Panc1 (cell line): ENCODE measurements around the gene DTNBP1. TPM values are rescaled to one million over a fixed set of nuclear protein-coding genes. Genes with fewer than 3 reads are reported as not detected.

Experiments
- ATAC-seq: fragments of 200-7000 bp; cut with Tn5 transposase; 2 replicates; pipeline ENCODE4 v1.9.1; 2020; ENCODE audit warnings: mild to moderate bottlenecking, moderate library complexity
- BruUV-seq: library from RNA; stranded (reverse); fragments of 400-500 nt; replicated peaks from 2 replicates; lab custom pipeline; 2021; lab: Mats Ljungman, UMichigan
- CTCF ChIA-PET: fragments of 300-600 bp; sonication (Branson Sonifier 250); formaldehyde crosslinking; loops from one replicate; lab custom pipeline; 2022; ENCODE audit warnings: antibody characterized with exemption; lab: Charles Lee
- POLR2A ChIA-PET: fragments of 300-600 bp; sonication (Branson Sonifier 250); formaldehyde crosslinking; loops from one replicate; lab custom pipeline; 2022; ENCODE audit warnings: antibody characterized with exemption; lab: Charles Lee
- DNase-seq: peaks from one replicate; pipeline ENCODE4 v3.0.0-alpha.2; 2010; ENCODE audit warnings: low read depth, low spot score
- H3K27ac ChIP-seq: 2 replicates; pipeline ENCODE4 v1.5.1; 2011; ENCODE audit warnings: mild to moderate bottlenecking, low read length, inconsistent platforms
- H3K27me3 ChIP-seq: fragments of 200-500 bp; sonication (Bioruptor generic); 2 replicates; pipeline ENCODE4 v1.6.0; 2014; ENCODE audit warnings: low read length, inconsistent platforms; ENCODE audit not compliant: control insufficient read depth, insufficient read depth
- H3K36me3 ChIP-seq: fragments of 200-500 bp; sonication (Bioruptor generic); 2 replicates; pipeline ENCODE4 v1.5.1; 2014; ENCODE audit warnings: inconsistent platforms, mild to moderate bottlenecking, low read length, moderate library complexity; ENCODE audit not compliant: control insufficient read depth, insufficient read depth
- H3K4me1 ChIP-seq: 2 replicates; pipeline ENCODE4 v1.5.1; 2011; ENCODE audit warnings: inconsistent platforms, mild to moderate bottlenecking, low read length, moderate library complexity; ENCODE audit not compliant: control insufficient read depth, insufficient read depth
- H3K4me3 ChIP-seq, 2 experiments: 2 replicates each; pipeline ENCODE4 v1.5.1; 2011 to 2012; ENCODE audit warnings: low read depth in 2 of 2, low read length in 2 of 2, mild to moderate bottlenecking in 2 of 2, inconsistent platforms in 1 of 2, moderate library complexity in 1 of 2
- H3K9me3 ChIP-seq: fragments of 200-500 bp; sonication (Bioruptor generic); 2 replicates; pipeline ENCODE4 v1.5.1; 2014; ENCODE audit warnings: low read depth, mild to moderate bottlenecking, inconsistent platforms, low read length, moderate library complexity; ENCODE audit not compliant: control insufficient read depth, insufficient read depth
- POLR2AphosphoS5 ChIP-seq: IDR thresholded peaks from 2 replicates; pipeline ENCODE4 v1.6.1; 2012; ENCODE audit warnings: mild to moderate bottlenecking, low read depth, low read length, moderate library complexity
- SIN3A ChIP-seq: IDR thresholded peaks from 2 replicates; pipeline ENCODE4 v1.6.1; 2012; ENCODE audit warnings: low read depth, mild to moderate bottlenecking, low read length, moderate library complexity, borderline replicate concordance; ENCODE audit not compliant: insufficient read depth
- TCF7L2 ChIP-seq: IDR thresholded peaks from 2 replicates; pipeline ENCODE4 v1.6.1; 2011; ENCODE audit warnings: mild to moderate bottlenecking, low read depth, low read length, inconsistent platforms
- in situ Hi-C: cut with HindIII; loops from 2 replicates; pipeline ENCODE4 v1.10.0; 2016; ENCODE audit warnings: low sequenced_read_pairs, low pct_unique_long_range_greater_than_20kb
- intact Hi-C: fragments of 100-400 bp; cut with micrococcal nuclease; formaldehyde crosslinking; loops from one replicate; pipeline ENCODE4 v1.10.0; 2022; ENCODE audit not compliant: unreplicated experiment
- total RNA-seq: library from RNA; stranded (reverse); gene quantifications from one replicate; pipeline ENCODE4 v1.2.1, GENCODE V29; 2021; ENCODE audit not compliant: unreplicated experiment
- TF ChIP-seq, protein P1 (sequence below), 2 experiments: IDR thresholded peaks; 2 replicates each; pipeline ENCODE4 v1.6.1; 2011 to 2012; ENCODE audit warnings: low read depth in 2 of 2, control low read depth in 1 of 2, low read length in 1 of 2, mild to moderate bottlenecking in 1 of 2, moderate library complexity in 1 of 2; ENCODE audit not compliant: insufficient read depth in 1 of 2
- TF ChIP-seq, protein P2 (sequence below): fragments of 450-650 bp; IDR thresholded peaks from 2 replicates; pipeline ENCODE4 v1.5.1; 2017; ENCODE audit warnings: mild to moderate bottlenecking

Gene DTNBP1
- total RNA-seq, 1 experiment from 2014 or later, result 29.3 TPM

GRCh38 chr6:15550546-15551123 is 112.2 kb downstream of the DTNBP1 start:
- in situ Hi-C loops, result no loop called here
- Histone ChIP-seq H3K27ac (no peak overlapping the region), H3K4me1 (no peaks in the 10 kb centered on the region), H3K36me3 (no peaks in the 10 kb centered on the region), H3K4me3 (no peak overlapping the region), H3K27me3 (no peaks in the 10 kb centered on the region), H3K9me3 (no peaks in the 10 kb centered on the region)
- DNase-seq (no peak), ATAC-seq (no peak)
- TF ChIP-seq, protein P1, sequence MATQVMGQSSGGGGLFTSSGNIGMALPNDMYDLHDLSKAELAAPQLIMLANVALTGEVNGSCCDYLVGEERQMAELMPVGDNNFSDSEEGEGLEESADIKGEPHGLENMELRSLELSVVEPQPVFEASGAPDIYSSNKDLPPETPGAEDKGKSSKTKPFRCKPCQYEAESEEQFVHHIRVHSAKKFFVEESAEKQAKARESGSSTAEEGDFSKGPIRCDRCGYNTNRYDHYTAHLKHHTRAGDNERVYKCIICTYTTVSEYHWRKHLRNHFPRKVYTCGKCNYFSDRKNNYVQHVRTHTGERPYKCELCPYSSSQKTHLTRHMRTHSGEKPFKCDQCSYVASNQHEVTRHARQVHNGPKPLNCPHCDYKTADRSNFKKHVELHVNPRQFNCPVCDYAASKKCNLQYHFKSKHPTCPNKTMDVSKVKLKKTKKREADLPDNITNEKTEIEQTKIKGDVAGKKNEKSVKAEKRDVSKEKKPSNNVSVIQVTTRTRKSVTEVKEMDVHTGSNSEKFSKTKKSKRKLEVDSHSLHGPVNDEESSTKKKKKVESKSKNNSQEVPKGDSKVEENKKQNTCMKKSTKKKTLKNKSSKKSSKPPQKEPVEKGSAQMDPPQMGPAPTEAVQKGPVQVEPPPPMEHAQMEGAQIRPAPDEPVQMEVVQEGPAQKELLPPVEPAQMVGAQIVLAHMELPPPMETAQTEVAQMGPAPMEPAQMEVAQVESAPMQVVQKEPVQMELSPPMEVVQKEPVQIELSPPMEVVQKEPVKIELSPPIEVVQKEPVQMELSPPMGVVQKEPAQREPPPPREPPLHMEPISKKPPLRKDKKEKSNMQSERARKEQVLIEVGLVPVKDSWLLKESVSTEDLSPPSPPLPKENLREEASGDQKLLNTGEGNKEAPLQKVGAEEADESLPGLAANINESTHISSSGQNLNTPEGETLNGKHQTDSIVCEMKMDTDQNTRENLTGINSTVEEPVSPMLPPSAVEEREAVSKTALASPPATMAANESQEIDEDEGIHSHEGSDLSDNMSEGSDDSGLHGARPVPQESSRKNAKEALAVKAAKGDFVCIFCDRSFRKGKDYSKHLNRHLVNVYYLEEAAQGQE (IDR thresholded peaks at IDR 0.05; ENCODE audit: insufficient read depth in 1 of 2, low read depth in 2 of 2, low read length in 1 of 2), result no peak
- TF ChIP-seq SIN3A (no peak), POLR2AphosphoS5 (no peak), TCF7L2 (no peak)
- TF ChIP-seq, protein P2, sequence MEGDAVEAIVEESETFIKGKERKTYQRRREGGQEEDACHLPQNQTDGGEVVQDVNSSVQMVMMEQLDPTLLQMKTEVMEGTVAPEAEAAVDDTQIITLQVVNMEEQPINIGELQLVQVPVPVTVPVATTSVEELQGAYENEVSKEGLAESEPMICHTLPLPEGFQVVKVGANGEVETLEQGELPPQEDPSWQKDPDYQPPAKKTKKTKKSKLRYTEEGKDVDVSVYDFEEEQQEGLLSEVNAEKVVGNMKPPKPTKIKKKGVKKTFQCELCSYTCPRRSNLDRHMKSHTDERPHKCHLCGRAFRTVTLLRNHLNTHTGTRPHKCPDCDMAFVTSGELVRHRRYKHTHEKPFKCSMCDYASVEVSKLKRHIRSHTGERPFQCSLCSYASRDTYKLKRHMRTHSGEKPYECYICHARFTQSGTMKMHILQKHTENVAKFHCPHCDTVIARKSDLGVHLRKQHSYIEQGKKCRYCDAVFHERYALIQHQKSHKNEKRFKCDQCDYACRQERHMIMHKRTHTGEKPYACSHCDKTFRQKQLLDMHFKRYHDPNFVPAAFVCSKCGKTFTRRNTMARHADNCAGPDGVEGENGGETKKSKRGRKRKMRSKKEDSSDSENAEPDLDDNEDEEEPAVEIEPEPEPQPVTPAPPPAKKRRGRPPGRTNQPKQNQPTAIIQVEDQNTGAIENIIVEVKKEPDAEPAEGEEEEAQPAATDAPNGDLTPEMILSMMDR, result no peak
- BruUV-seq, result no TSS peak
- intact Hi-C loops, result no loop called here
- CTCF ChIA-PET, result interaction anchor here (0.5 kb wide), 1 partner anchor 1650 kb away, joined by 3 read pairs; no protein-coding TSS in a partner anchor
- POLR2A ChIA-PET, result no interaction called here

- ChIA-PET POLR2A (no interaction called here), CTCF (no interaction called here)
- Histone ChIP-seq H3K27ac (no peak overlapping the region), H3K4me1 (no peaks in the 10 kb centered on the region), H3K27me3 (no peaks in the 10 kb centered on the region), H3K36me3 (no peaks in the 10 kb centered on the region), H3K9me3 (no peaks in the 10 kb centered on the region), H3K4me3 (no peak overlapping the region)
- BruUV-seq, result no TSS peak
- no peak for DNase-seq
- ATAC-seq, result no peak
- intact Hi-C loops, result no loop called here
- in situ Hi-C loops, result no loop called here
- TF ChIP-seq POLR2AphosphoS5 (no peak), TCF7L2 (no peak), SIN3A (no peak)
- TF ChIP-seq, protein P1 (IDR thresholded peaks at IDR 0.05; ENCODE audit: insufficient read depth in 1 of 2, low read depth in 2 of 2, low read length in 1 of 2), result no peak
- TF ChIP-seq, protein P2, result no peak
These were observed 113.5 kb downstream of the DTNBP1 start for GRCh38 chr6:15549371-15549770.
